ENCODE measurements around the gene STRN4. TPM values are rescaled to one million over a fixed set of nuclear protein-coding genes. Genes with fewer than 3 reads are reported as not detected.

The STRN4 gene
- total RNA-seq, 4 donors from 2014 or later, result 37.7 to 73.7 (median 43.0) TPM

DNA sequence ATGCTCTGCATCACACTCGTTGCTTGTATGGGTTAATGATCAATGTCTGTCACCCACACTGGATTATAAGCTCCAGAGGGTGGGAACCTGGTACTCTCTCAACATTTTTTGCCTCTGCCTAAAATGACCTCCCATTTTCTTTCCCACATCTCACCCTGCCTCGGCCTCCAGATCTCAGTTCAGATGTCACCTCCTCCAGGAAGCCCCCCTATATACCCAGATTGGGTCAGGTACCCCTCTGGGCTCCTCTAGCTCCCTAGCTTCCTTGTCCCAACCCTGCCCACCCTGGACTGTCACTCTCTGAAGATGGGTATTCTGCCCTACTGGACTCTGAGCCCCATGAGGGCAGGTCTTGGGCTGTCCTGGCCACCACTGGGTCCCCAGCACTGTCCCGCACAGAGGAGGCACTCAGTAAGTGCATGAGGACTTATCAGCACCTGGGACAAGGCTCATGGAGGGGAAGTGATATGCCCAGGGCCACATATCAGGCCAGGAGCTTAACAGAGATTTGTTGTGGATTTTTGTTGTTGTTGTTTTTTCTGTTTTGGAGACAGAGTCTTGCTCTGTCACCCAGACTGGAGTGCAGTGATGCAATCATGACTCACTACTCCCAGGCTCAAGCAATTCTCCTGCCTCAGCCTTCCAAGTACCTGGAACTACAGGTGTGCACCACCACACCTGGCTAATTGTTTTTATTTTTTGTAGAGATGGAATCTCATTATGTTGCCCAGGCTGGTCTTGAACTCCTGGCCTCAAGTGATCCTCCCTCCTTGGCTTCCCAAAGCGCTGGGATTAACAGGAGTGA lies 53.1 kb downstream of the STRN4 start:
- TF ChIP-seq, protein P1, sequence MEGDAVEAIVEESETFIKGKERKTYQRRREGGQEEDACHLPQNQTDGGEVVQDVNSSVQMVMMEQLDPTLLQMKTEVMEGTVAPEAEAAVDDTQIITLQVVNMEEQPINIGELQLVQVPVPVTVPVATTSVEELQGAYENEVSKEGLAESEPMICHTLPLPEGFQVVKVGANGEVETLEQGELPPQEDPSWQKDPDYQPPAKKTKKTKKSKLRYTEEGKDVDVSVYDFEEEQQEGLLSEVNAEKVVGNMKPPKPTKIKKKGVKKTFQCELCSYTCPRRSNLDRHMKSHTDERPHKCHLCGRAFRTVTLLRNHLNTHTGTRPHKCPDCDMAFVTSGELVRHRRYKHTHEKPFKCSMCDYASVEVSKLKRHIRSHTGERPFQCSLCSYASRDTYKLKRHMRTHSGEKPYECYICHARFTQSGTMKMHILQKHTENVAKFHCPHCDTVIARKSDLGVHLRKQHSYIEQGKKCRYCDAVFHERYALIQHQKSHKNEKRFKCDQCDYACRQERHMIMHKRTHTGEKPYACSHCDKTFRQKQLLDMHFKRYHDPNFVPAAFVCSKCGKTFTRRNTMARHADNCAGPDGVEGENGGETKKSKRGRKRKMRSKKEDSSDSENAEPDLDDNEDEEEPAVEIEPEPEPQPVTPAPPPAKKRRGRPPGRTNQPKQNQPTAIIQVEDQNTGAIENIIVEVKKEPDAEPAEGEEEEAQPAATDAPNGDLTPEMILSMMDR (IDR thresholded peaks at IDR 0.05; ENCODE audit: low read depth), result no peak

DNA sequence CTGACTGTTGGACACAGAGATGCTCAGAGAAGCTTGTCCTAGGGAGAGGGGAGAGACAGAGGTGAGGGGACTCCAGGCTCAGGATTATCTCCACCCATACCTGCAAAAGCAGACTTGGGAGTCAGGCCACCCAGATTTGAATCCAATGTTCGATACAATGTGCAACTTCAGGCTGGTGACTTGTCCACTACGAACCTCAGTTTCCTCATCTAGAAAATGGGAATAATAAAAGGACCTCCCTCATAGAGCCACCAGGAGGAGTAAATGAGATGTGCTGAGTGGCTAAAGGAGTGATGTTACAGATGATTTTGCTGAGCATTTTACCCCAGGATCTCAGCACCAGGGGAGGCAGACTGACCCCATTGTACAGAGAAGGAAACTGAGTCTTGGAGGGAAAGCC lies 54.3 kb downstream of the STRN4 start:
- TF ChIP-seq, protein P1 (IDR thresholded peaks at IDR 0.05; ENCODE audit: low read depth), result no peak

DNA sequence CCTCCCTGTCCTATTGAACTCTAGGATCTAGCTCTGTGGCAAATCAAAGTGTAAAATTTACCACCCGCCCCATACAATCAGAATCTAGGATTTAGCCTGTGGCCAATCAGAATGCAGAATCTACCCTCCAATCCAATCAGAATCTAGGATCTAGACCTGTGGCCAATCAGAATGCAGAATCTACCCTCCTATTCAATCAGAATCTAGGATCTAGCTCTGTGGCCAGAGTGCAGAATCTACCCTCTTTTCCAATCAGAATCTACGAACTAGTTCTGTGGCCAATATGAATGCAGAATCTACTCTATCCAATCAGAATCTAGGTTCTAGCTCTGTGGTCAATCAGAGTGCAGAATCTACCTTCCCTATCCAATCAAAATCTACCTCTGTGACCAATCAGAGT lies 55.1 kb downstream of the STRN4 start:
- TF ChIP-seq, protein P1 (IDR thresholded peaks at IDR 0.05; ENCODE audit: low read depth), result no peak

DNA sequence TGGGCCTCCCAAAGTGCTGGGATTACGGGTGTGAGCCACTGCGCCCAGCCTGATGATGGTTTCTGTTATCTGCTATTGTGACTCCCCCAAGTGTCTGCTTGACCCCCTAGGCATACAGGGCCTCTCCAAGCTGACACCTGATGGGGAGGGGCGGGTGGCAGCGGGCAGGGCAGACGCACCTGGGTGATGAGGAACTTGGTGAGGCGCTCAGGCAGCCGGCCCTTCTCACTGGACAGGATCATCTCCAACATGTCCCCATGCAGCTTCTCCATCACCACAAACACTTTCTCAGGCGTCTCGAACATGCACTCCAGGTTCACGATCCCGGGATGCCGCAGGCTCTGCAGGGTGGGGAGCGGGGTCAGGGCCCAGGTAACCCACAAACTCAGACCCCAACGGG lies 56.9 kb downstream of the STRN4 start:
- TF ChIP-seq, protein P1 (IDR thresholded peaks at IDR 0.05; ENCODE audit: low read depth), result no peak

DNA sequence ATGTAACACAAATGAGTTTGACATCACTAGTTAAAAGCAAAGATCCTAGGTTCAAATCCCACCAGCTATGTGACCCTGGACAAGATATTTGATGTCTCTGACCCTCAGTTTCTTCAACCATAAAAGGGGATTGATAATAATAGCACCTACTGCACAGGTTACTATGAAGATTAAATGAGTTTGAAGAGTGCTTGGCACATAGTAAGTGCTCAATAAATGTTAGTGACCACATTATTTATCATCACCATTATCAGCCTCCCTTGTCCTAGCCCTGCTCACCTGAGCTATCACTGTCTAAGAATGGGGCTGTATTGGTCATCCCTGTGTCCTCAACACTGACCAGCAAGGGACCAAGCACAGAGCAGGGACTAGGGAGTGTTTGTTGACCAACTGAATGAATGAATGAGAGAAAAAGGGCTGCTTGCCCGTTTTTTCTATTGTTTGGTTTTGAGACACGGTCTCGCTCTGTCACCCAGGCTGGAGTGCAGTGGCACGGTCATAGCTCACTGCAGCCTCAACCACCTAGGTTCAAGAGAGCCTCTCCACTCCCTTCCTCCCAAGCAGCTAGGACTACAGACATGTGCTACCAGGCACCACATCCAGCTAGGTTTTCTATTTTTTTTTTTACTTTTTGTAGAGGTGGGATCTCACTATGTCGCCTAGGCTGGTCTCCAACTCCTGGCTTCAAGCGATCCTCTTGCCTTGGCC lies 58.7 kb downstream of the STRN4 start:
- TF ChIP-seq, protein P1 (IDR thresholded peaks at IDR 0.05; ENCODE audit: low read depth), result no peak

DNA sequence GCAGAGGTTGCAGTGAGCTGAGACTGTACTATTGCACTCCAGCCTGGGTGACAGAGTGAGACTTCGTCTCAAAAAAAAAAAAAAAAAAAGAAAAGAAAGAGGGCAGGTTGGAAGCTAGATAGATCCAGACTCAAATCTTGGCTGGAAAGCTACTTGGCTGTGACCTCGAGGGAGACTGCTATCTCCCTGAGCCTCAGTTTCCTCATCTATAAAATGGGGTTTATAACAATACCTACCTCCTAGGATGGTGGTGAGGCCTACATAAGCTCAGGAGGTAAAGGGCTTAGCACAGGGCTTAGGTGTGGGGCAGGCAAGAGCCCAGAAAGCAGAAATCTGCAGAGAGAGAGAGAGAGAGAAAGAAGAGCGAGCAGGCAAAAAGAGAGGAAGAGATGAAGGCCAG lies 61.1 kb downstream of the STRN4 start:
- TF ChIP-seq, protein P1 (IDR thresholded peaks at IDR 0.05; ENCODE audit: low read depth), result no peak

DNA sequence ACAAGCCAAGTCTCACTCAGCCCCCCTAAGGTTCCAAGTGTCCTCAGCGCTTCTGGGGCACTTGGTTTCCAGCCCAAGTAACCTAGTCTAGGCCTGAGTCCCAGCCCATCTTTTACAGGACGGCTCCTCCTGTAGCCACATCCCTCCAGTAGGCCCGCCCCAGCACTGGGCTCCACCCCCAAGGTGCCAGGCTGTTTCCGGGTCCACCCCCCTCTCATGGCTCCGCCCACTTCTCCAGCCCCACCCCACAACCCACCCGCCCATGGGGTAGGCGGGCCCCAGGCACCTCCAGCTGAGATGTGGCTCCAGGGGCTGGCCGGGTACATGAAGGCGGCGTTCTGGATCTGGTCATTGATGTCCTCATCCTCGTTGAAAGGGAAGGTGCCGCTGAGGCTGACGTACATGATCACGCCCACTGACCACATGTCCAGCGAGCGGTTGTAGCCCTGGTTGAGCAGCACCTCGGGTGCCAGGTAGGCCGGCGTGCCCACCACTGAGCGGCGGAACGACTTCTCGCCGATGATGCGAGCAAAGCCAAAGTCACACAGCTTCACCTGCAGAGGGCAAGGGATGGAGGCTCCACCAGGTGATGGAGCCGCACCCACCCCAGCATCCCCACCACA lies 68.0 kb downstream of the STRN4 start:
- TF ChIP-seq, protein P1 (IDR thresholded peaks at IDR 0.05; ENCODE audit: low read depth), result no peak

Data from subcutaneous adipose tissue (tissue), 4 donors.